Osteocyte (in vitro differentiated cells): ENCODE measurements around the gene METAP1D. TPM values are rescaled to one million over a fixed set of nuclear protein-coding genes. Genes with fewer than 3 reads are reported as not detected.
A peak's percentile ranks its signal among the peaks of the same experiment; 100 is the strongest.

Experiments
- DNase-seq: peaks from one replicate; pipeline ENCODE4 v3.0.0; 2021; ENCODE audit warnings: mixed read lengths; ENCODE audit not compliant: unreplicated experiment; ENCODE audit errors: extremely low spot score
- H3K27ac Mint-ChIP-seq: one replicate; pipeline ENCODE4 v1.8.0; 2021; ENCODE audit warnings: mild to moderate bottlenecking, mixed read lengths; ENCODE audit not compliant: unreplicated experiment
- H3K27me3 Mint-ChIP-seq: one replicate; pipeline ENCODE4 v1.8.0; 2021; ENCODE audit warnings: mixed read lengths; ENCODE audit not compliant: unreplicated experiment
- H3K36me3 Mint-ChIP-seq: one replicate; pipeline ENCODE4 v1.8.0; 2021; ENCODE audit warnings: mixed read lengths; ENCODE audit not compliant: unreplicated experiment
- H3K4me1 Mint-ChIP-seq: one replicate; pipeline ENCODE4 v1.8.0; 2021; ENCODE audit warnings: mixed read lengths; ENCODE audit not compliant: unreplicated experiment
- H3K4me3 Mint-ChIP-seq: one replicate; pipeline ENCODE4 v1.8.0; 2021; ENCODE audit warnings: mild to moderate bottlenecking, moderate library complexity, mixed read lengths; ENCODE audit not compliant: unreplicated experiment
- H3K9me3 Mint-ChIP-seq: one replicate; pipeline ENCODE4 v1.8.0; 2021; ENCODE audit warnings: mixed read lengths; ENCODE audit not compliant: unreplicated experiment
- total RNA-seq: library from RNA; stranded (reverse); gene quantifications from 2 replicates; pipeline ENCODE4 v1.2.1, GENCODE V29; 2021
- TF ChIP-seq, protein P1 (sequence below): fragments of 200-600 bp; sonication (generic); IDR thresholded peaks from 2 replicates; pipeline ENCODE4 v1.5.0; 2021; ENCODE audit warnings: antibody characterized with exemption, mild to moderate bottlenecking, moderate library complexity

The METAP1D gene
- total RNA-seq, 1 donor from 2014 or later: 8.5 TPM

DNA sequence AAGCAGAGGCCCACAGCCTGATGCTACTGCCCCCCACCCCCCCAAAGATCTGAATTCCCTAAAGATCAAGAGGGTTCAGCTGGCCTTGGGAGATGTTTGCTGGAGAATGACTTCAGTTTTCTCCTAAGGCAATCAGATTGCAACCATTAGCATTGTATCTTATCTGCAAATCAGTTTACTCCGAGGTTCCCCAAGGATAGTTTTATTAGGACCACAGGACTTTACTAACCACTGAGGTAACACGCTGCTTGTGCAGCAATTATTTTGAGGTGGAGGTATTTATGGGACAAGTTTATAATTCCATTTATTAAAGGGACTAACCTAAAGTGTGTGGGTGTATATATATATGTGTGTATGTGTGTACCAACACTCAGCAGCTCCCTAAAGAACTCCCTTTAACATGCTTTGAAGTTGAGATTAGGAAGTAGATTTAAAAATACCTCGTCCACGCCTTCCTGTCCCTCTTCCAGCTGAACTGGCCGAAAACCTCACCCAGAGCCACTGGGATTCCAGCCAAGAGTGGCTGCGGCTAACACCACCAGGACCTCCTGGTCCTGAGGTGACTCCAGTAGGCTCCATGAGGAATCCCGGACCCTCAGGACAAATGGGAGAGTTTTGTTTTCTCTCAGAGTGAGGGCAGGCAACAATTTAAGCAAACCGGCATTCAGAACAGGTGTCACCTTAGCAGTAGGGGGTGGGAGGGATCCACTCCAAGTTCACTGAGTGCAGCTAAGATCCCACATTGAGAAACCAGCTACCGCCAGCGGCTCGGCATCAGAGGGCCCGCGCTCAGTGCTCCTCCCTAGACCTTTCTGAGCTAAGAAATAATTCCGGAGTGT lies 82.6 kb downstream of the METAP1D start:
- Mint-ChIP-seq H3K9me3 (no peaks in the 10 kb centered on the region), H3K27ac (peak overlapping the region; percentile 100), H3K36me3 (peaks cover 9% of the 10 kb centered on the region), H3K4me1 (peaks cover 31% of the 10 kb centered on the region), H3K27me3 (no peaks in the 10 kb centered on the region), H3K4me3 (peak overlapping the region; percentile 99)
- DNase-seq: no peak
- TF ChIP-seq, protein P1, sequence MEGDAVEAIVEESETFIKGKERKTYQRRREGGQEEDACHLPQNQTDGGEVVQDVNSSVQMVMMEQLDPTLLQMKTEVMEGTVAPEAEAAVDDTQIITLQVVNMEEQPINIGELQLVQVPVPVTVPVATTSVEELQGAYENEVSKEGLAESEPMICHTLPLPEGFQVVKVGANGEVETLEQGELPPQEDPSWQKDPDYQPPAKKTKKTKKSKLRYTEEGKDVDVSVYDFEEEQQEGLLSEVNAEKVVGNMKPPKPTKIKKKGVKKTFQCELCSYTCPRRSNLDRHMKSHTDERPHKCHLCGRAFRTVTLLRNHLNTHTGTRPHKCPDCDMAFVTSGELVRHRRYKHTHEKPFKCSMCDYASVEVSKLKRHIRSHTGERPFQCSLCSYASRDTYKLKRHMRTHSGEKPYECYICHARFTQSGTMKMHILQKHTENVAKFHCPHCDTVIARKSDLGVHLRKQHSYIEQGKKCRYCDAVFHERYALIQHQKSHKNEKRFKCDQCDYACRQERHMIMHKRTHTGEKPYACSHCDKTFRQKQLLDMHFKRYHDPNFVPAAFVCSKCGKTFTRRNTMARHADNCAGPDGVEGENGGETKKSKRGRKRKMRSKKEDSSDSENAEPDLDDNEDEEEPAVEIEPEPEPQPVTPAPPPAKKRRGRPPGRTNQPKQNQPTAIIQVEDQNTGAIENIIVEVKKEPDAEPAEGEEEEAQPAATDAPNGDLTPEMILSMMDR: no peak

DNA sequence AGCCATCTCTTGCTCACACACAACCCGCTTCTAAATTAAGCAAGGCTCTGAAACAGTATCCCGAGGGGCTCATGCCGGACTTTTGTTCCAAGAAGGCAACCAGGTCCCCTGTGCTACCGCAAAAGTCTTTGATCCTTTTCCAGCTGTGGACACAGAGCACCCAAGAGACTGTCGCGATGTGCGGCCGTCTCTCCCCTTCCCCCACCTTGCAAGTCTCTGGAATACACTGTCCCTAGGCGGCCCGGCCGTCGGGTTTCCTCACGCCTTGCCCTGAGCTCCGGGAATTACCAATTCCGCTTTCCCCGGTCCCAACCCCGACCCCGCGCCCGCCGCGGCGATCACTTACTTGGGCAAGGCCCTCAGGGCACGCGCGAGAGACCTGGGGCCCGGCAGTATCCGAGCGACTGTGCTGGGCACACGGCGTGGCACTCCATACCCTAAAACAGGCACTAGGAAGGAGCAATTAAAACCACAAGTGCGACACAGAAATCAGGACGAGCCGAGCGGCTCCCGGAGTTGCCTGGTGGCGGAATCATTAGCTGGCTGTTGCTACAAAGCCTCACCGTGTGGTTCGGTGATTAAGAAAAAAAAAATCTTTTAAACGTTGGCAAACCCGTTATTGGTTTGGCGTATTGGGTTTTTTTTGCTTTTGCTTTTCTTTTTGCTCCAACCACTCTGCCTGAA lies 83.3 kb downstream of the METAP1D start:
- Mint-ChIP-seq H3K27ac (peak overlapping the region; percentile 100), H3K9me3 (no peaks in the 10 kb centered on the region), H3K36me3 (peaks cover 17% of the 10 kb centered on the region), H3K27me3 (no peaks in the 10 kb centered on the region), H3K4me3 (peak overlapping the region; percentile 99), H3K4me1 (peaks cover 29% of the 10 kb centered on the region)
- TF ChIP-seq, protein P1: no peak
- DNase-seq: no peak

DNA sequence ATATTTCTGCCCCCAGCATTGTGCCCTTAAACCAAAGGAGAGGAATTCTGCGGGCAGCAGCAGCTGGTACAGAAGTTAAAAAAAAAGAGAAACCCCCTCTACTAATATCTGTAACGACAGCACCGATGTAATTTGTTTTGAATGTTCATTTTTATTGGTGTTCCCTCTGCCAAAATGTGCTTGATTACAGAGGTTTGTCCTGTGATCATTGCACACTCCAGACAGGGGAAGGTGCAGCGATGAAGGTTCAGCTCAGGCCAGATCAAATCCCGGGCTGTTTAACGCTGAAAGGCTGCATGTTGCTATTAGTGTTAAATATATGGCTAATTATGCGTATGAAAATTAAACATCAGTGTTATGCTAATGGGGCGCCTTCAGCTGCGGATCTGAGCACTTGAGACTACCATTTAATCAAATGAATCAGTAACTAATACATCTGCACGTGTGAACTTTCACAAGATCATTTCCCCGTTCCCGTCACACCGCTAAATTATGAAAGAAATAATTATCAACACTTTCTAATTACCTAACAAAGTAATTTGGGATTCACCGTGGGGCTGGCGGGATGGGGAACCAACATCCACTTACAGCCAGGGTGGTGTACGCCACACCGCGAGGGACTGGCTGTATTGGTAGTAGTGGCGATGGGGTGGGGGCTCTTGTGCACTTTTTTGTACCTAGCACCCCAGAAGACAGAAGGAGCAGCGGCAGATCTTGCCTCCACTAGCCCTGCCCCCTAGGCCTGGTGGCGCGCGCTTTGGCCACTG lies 84.1 kb downstream of the METAP1D start:
- H3K4me1 Mint-ChIP-seq: peaks cover 34% of the 10 kb centered on the region
- peak overlapping the region; percentile 100 for H3K27ac Mint-ChIP-seq
- H3K9me3 Mint-ChIP-seq: no peaks in the 10 kb centered on the region
- DNase-seq: no peak
- H3K36me3 Mint-ChIP-seq: peaks cover 23% of the 10 kb centered on the region
- TF ChIP-seq, protein P1: no peak
- no peaks in the 10 kb centered on the region for H3K27me3 Mint-ChIP-seq
- peak overlapping the region; percentile 99 for H3K4me3 Mint-ChIP-seq

DNA sequence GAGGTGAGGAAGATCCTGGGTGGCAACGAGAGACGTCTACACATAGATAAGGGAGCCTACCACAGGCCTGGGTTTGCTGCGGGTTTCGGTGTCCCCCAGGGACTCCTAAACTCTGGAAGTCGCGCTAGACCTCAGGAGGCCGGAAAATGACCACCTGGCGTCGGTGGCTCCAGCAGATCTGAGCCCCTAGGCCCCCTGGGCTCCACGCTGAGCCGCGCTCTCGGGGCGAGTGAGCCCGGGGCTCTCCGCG lies 84.6 kb downstream of the METAP1D start:
- H3K4me3 Mint-ChIP-seq: peak overlapping the region; percentile 99
- DNase-seq: no peak
- H3K9me3 Mint-ChIP-seq: no peaks in the 10 kb centered on the region
- H3K27me3 Mint-ChIP-seq: no peaks in the 10 kb centered on the region
- H3K36me3 Mint-ChIP-seq: peaks cover 23% of the 10 kb centered on the region
- peak overlapping the region; percentile 100 for H3K27ac Mint-ChIP-seq
- peaks cover 38% of the 10 kb centered on the region for H3K4me1 Mint-ChIP-seq
- TF ChIP-seq, protein P1: no peak
